Pons (tissue), 1 donor: ENCODE measurements around the gene GSTT4.
"Not testable (repeated sequence)": the region's sequence is repeated elsewhere in the genome, so short reads cannot be mapped to it uniquely, and the experiment has no call there.

Source experiments
- DNase-seq: peaks from one replicate; pipeline ENCODE4 v3.0.0-alpha.2; 2016; ENCODE audit warnings: low spot score

GSTT4 gene

DNA sequence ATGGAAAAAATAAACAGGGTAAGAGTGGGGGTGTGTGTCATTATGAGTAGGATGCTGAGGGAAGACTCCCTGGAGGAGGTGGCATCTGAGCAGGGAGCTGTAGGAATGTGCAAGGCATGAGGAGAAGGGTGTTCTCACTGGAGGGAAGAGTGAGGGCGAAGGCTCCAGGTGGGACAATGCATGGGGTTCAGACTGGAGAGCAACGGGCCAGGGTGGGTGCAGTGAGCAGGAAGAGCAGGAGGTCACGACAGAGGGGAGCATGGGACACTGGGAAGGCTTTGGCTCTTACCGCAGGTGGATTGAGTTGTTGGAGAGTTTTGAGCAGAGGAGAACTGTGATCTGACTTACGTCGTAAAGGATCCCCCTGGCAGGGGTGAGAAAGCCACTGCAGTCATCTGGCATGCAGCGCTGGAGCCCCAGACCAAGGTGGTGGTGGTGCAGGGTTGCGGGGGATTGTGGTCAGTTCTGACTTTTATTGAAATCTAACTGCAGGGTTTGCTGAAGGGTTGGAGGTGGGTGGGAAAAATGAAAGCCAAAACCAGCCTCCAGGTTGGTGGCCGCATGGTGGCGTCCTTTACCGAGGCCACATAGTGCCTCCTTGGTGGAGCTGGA is 52.4 kb downstream of the GSTT4 start:
- DNase-seq, result not testable (repeated sequence)

DNA sequence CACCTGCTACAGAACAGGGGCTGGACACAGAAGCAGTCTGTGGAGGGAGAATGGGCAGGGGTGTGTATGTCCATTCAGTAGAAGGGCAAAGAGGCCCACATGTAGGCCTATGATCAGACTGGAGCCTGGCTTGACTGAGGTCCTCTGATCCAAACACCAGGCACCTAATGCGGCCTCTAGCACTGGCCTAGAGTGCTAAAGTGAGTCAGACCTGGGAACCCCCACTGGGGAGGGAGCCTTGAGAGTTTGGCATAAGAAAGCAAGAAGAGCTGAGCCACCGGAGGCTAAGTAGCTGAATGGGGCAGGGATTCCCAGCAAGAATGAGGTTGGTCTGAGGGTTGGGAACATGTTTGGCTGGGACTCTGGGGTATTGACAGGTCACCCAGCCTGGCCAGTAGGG is 53.9 kb downstream of the GSTT4 start:
- DNase-seq, result not testable (repeated sequence)

DNA sequence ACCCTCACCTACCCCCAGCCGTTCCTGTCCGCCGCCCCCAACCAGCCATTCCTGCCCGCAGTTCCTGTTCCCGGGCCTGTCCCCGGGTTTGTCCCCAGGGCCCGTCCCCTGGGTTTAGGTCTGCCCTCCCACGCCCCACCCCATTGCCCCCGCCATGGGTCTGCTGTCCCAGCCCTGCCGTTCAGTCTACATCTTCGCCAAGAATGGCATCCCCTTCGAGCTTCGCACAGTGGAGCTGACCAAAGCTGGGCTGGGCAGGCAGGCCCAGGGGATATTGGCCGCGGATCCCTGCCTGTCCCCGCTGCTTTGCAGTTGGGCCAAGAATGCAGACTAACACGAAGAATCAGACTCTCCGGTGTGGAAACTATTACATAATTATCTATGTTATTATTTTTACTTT is 55.5 kb downstream of the GSTT4 start:
- DNase-seq, result not testable (repeated sequence)
